Measurements from ENCODE around the gene SELENOO. TPM values are rescaled to one million over a fixed set of nuclear protein-coding genes. Genes with fewer than 3 reads are reported as not detected.
"Not testable (repeated sequence)": the region's sequence is repeated elsewhere in the genome, so short reads cannot be mapped to it uniquely, and the experiment has no call there.

SELENOO gene
- total RNA-seq, 1 experiment from 2014 or later, result 34.3 TPM

- in situ Hi-C loops (cut with HindIII; ENCODE audit: low pct_unique_long_range_greater_than_20kb, low sequenced_read_pairs), result no loop called here
- Histone ChIP-seq H3K4me1 (ENCODE audit: control insufficient read depth, insufficient read depth, low read length) (no peaks in the 10 kb centered on the region), H3K27ac (ENCODE audit: low read length) (no peak overlapping the region), H3K36me3 (ENCODE audit: control insufficient read depth, insufficient read depth, low read length) (no peaks in the 10 kb centered on the region), H3K27me3 (ENCODE audit: control insufficient read depth, insufficient read depth, low read length) (no peaks in the 10 kb centered on the region), H3K9me3 (ENCODE audit: control insufficient read depth, insufficient read depth, low read depth, low read length) (no peaks in the 10 kb centered on the region), H3K4me3 (ENCODE audit: low read depth in 2 of 2, low read length in 2 of 2) (no peak overlapping the region)
- no peak for ATAC-seq
- ChIA-PET CTCF (no interaction called here), POLR2A (no interaction called here)
- BruUV-seq (replicated peaks), result no TSS peak
- intact Hi-C loops (cut with micrococcal nuclease; ENCODE audit: unreplicated experiment), result no loop called here
- no peak for DNase-seq (ENCODE audit: low read depth, low spot score)
- TF ChIP-seq POLR2AphosphoS5 (IDR thresholded peaks at IDR 0.05; ENCODE audit: low read depth, low read length) (no peak), REST (IDR thresholded peaks at IDR 0.05; ENCODE audit: insufficient read depth in 1 of 2, low read depth in 2 of 2, low read length in 1 of 2) (no peak), TCF7L2 (IDR thresholded peaks at IDR 0.05; ENCODE audit: low read depth, low read length) (no peak), SIN3A (IDR thresholded peaks at IDR 0.05; ENCODE audit: borderline replicate concordance, insufficient read depth, low read depth, low read length) (no peak), CTCF (IDR thresholded peaks at IDR 0.05) (no peak)
Measured at GRCh38 chr22:50165436-50166123, 35.2 kb upstream of the SELENOO start.

- Histone ChIP-seq H3K27ac (ENCODE audit: low read length) (no peak overlapping the region), H3K27me3 (ENCODE audit: control insufficient read depth, insufficient read depth, low read length) (no peaks in the 10 kb centered on the region), H3K9me3 (ENCODE audit: control insufficient read depth, insufficient read depth, low read depth, low read length) (no peaks in the 10 kb centered on the region), H3K4me1 (ENCODE audit: control insufficient read depth, insufficient read depth, low read length) (no peaks in the 10 kb centered on the region), H3K36me3 (ENCODE audit: control insufficient read depth, insufficient read depth, low read length) (no peaks in the 10 kb centered on the region), H3K4me3 (ENCODE audit: low read depth in 2 of 2, low read length in 2 of 2) (no peak overlapping the region)
- DNase-seq (ENCODE audit: low read depth, low spot score) (no peak), ATAC-seq (no peak)
- intact Hi-C loops (cut with micrococcal nuclease; ENCODE audit: unreplicated experiment) (no loop called here), in situ Hi-C loops (cut with HindIII; ENCODE audit: low pct_unique_long_range_greater_than_20kb, low sequenced_read_pairs) (no loop called here)
- no TSS peak for BruUV-seq (replicated peaks)
- no peak for TF ChIP-seq REST (IDR thresholded peaks at IDR 0.05; ENCODE audit: insufficient read depth in 1 of 2, low read depth in 2 of 2, low read length in 1 of 2)
- TF ChIP-seq POLR2AphosphoS5 (IDR thresholded peaks at IDR 0.05; ENCODE audit: low read depth, low read length), result no peak
- no peak for TF ChIP-seq CTCF (IDR thresholded peaks at IDR 0.05)
- TF ChIP-seq TCF7L2 (IDR thresholded peaks at IDR 0.05; ENCODE audit: low read depth, low read length), result no peak
- TF ChIP-seq SIN3A (IDR thresholded peaks at IDR 0.05; ENCODE audit: borderline replicate concordance, insufficient read depth, low read depth, low read length), result no peak
- CTCF ChIA-PET, result no interaction called here
- POLR2A ChIA-PET, result no interaction called here
Measured at GRCh38 chr22:50167689-50168489, 32.9 kb upstream of the SELENOO start.

GRCh38 chr22:50168490-50169180, 32.2 kb upstream of the SELENOO start:
- intact Hi-C loops (cut with micrococcal nuclease; ENCODE audit: unreplicated experiment); CTCF ChIA-PET; H3K27me3 ChIP-seq (ENCODE audit: control insufficient read depth, insufficient read depth, low read length); H3K36me3 ChIP-seq (ENCODE audit: control insufficient read depth, insufficient read depth, low read length); H3K27ac ChIP-seq (ENCODE audit: low read length); DNase-seq (ENCODE audit: low read depth, low spot score); H3K4me1 ChIP-seq (ENCODE audit: control insufficient read depth, insufficient read depth, low read length); H3K4me3 ChIP-seq (ENCODE audit: low read depth in 2 of 2, low read length in 2 of 2); H3K9me3 ChIP-seq (ENCODE audit: control insufficient read depth, insufficient read depth, low read depth, low read length); POLR2A ChIA-PET; in situ Hi-C loops (cut with HindIII; ENCODE audit: low pct_unique_long_range_greater_than_20kb, low sequenced_read_pairs); ATAC-seq; BruUV-seq (replicated peaks): not testable (repeated sequence)
